Limb (tissue), 2 donors: ENCODE measurements around the gene RIC1.
"Not testable (repeated sequence)": the region's sequence is repeated elsewhere in the genome, so short reads cannot be mapped to it uniquely, and the experiment has no call there.

Experiments
- DNase-seq, 2 donors: peaks; one replicate each; pipeline ENCODE4 v3.0.0-alpha.2; 2016; ENCODE audit errors: extremely low spot score in 2 of 2

The RIC1 gene

DNA sequence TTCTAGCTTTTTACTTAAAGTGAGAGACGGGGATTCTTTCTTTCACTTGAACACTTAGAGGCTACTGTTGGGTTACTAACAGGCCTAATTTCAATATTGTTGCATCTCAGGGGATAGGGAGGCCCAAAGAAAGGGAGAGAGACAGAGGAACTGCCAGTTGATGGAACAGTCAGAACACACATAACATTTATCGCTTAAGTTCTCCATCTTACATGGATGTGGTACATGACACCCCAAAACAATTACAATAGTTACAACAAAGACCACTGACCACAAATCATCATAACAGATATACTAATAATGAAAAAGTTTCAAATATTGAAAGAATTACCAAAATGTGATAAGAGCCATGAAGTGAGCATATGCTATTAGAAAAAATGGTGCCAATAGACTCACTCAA, 4.3 kb upstream of the RIC1 start:
- no peak for DNase-seq

DNA sequence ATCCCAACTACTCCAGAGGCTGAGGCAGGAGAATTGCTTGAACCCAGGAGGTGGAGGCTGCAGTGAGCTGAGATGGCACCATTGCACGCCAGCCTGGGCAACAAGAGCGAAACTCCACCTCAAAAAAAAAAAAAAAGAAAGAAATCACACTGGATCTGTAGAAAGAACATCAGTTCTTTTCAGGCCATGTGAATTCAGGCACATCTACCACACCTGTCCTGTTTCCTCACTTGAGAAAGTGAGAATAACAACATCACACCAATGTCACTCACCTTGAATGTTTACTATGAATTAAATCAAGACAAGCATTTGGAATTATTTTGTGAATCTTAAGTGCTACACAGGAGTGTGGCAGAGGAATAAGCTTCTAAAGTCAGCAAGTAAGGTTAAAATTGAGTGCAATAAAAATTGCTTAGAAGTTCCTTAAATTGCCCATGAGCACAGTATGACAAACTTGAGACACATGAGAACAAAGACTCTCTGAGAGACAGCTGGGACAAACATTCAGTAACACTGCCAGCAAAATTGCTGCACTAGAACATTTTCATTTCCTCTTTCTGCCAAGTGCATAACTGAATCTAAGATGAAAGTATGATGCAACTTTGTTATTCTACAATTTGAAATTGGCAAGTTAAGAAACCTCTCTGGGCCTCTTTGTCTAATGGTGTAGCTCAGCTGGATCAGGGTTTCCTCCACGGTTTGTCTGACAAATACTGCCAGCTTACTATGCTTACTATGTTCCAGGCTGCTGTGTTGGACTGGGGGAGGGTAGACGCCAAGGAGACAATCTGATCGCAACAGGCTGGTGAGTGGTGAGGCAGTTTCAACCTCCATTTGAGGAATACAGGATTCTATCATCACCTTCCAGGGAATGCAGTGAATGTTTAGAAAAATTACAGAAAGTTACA, 1.9 kb upstream of the RIC1 start:
- peak in 1 of 2 donors; percentile 70 for DNase-seq

DNA sequence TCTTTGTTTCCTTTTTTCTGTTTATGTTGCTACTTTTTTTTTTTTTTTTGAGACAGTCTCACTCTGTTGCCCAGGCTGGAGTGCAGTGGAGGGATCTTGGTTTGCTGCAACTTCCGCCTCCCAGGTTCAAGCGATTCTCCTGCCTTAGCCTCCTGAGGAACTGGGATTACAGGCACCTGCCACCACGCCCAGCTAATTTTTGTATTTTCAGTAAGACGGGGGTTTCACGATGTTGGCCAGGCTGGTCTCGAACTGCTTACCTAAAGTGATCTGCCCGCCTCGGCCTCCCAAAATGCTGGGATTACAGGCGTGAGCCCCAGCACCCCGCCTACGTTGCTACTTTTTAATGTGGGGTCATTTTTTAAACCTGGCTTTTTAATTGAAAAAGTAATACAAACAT, 1.2 kb upstream of the RIC1 start:
- DNase-seq = not testable (repeated sequence)

DNA sequence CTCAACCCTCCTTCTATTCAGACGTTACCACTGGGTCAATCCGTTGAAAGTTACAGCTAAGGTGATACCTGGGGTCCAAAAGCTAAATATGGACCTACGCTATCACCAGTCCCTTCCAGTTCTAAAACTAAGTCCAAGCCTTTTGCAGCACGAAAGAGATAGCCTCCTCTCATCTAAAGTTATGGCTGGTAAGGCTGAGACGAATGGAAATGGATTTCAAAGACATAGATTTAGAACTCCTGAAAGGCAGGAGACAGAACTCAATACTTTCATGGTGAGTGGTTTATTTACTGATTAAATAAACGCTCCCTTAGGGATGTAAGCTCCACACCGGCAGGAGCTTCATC, 751 bp upstream of the RIC1 start:
- no peak for DNase-seq

- DNase-seq = peak in 1 of 2 donors; percentile 24
Measured at GRCh38 chr9:5629312-5630080, 589 bp downstream of the RIC1 start.

- DNase-seq = peak in 1 of 2 donors; percentile 51
Measured at GRCh38 chr9:5630081-5630507, 1.2 kb downstream of the RIC1 start.

DNA sequence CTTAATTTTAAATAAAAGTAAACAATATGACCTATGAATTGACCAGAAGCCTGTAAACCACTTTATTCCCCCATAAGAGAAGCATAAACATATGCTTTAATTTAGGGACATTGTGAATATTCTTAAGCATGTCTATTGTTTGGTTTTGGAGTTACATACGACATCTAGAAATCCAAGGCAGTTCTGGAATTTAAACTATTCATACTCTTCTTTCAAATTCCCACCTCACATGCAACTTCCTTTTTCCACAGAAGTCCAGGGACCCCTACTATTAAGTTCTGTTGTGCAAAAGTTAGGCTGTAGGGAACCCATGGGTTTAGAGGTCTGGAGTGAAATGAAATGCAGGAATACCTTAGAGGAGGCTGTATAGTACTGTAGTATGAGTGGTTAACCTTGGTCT, 2.1 kb downstream of the RIC1 start:
- DNase-seq = no peak

DNA sequence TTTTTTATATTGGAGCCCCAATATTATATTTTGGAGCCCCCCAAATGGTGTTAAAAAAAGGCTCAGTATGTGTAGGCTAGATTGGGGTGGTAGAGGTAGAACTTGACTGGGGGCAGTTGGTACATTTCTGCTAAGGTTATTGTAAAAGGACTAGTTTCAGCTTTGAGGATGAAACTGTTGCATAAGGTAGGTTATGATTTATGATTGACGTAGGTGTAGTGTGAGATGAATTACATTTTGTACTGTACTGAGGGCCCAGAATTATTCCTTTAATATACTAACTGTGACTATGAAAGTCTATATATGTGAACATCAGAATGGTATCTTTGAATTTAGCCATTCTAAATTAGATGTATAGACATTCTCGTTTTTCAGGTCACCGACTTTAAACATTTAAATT, 3.6 kb downstream of the RIC1 start:
- no peak for DNase-seq

GRCh38 chr9:5633243-5633642, 4.3 kb downstream of the RIC1 start:
- no peak for DNase-seq

GRCh38 chr9:5635390-5635789, 6.5 kb downstream of the RIC1 start:
- no peak for DNase-seq

DNA sequence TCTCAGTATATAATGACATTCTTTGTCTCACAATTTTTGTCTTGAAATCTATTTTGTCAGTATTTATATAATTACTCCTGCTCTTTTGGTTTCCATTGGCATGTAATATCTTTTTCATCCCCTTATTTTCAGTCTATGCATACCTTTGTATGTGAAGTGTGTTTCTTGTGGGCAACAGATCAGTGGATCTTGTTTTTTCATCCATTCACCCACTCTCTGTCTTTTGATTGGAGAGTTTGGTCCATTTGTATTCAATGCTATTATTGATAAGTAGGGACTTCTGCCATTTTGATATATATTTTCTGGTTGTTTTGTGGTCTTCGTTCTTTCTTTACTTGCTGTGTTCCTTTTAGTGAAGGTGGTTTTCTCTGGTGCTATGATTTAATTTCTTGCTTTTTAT, 10.9 kb downstream of the RIC1 start:
- DNase-seq = no peak

DNA sequence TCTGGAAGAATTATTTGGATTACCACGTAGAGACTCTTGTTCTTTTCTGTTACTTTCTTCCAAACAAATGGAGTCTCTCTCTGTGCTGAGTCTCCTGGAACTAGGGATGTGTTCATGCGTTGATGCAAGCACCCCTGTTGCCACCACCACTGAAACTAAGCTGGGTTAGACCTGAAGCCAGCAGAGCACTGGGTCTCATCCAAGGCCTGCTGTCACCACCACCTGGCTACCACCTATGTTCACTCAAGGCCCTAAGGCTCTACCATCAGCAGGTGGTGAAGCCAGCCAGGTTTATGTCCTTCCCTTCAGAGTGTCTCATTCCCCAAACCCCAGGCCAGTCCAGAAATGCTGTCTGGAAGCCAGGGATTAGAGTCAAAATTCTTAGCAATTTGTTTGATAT, 13.3 kb downstream of the RIC1 start:
- no peak for DNase-seq

DNA sequence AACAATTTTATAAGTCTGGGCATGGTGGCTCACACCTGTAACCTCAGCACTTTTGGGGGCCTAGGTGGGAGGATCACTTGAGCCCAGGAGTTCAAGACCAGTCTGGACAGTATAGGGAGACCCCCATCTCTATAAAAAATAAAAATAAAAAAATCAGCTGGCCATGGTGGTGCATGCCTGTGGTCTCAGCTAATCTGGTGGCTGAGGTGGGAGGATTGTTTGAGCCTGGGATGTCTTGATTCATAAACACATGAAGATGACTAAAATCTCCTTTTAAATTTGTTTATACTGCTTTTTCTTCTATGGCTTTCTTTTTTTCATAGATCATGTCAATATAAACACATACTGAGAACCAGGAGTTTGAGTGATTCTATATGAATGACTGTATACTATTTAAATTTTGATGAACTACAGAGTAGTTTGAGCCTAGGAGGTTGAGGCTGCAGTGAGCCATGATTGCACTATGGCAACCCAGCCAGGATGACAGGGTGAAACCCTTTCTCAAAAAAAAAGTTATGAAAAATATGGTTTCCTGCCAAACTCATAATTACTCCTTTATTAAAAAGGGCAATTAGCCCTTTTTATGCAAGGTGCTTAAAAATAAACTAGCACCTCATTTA, 14.2 kb downstream of the RIC1 start:
- no peak for DNase-seq

DNA sequence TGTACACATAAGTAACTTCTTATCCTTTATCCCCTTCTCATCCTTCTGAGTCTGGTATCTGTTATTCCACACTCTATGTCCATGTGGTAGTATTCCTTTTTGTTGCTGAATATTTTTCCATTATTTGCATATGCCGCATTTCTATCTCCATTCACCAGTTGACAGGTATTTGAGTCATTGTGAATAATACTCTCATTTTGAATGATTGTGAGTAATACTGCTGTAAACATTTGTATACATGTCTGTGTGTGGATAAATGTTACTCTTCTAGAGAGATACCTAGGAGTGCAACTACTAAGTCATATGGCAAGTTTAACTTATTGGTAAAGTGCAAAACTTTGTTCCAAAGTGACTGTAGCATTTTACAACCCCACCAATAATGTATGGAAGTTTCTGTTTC, 15.6 kb downstream of the RIC1 start:
- DNase-seq = no peak

DNA sequence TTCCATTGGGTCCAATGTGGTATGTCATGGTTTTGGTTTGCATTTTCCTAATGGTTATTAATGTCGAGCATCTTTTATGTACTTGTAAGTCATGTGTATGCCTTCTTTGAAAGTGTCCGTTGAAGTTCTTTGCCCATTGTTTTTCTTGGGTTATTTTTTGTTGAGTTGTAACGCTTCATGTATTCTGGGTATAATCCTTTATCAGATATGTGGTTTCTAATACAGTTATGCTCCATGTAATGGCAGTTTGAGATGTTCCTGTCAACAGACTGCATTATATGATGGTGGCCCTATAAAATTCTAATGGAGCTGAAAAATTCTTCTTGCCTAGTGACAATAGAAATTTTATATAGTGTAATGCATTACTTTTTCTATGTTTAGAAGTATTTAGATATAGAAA, 17.2 kb downstream of the RIC1 start:
- no peak for DNase-seq

DNA sequence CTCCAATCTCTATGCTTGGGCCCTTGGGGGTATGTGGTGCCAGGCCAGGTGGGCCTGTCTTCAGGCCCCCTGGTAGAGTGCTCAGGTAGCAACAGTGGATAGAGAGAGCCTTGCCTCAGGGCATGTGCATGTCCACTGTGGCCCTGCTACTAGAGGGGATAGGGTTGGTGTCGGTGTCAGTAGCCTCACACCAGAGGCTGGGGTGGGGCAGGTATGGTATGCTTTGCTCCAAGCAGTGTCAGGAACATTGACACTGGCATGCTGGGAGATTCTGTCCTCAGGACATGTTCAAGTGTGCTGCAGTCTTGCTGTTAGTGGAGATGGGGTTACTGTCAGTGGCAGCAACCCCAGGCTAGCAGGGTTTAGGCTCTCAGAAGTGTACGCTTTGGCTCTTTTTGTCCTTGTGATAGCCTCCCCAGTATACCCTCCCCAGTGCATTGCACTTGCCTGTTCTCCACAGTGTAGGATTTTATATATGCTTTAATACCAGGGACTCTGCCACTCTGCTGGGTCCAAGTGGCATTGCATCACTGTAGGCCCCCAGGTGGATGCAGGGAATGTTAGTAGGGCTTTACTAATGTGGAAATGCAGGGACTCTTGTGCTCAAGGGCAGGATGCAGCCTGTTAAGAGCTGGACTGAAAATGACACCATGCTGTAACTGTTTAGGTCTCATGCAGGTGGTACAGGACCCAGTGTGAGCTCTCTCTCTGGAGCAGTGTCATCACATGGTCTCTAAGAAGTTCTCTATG, 21.6 kb downstream of the RIC1 start:
- DNase-seq = no peak

GRCh38 chr9:5651246-5651645, 22.3 kb downstream of the RIC1 start:
- DNase-seq = no peak

- DNase-seq = no peak
Measured at GRCh38 chr9:5652821-5653220, 23.9 kb downstream of the RIC1 start.

DNA sequence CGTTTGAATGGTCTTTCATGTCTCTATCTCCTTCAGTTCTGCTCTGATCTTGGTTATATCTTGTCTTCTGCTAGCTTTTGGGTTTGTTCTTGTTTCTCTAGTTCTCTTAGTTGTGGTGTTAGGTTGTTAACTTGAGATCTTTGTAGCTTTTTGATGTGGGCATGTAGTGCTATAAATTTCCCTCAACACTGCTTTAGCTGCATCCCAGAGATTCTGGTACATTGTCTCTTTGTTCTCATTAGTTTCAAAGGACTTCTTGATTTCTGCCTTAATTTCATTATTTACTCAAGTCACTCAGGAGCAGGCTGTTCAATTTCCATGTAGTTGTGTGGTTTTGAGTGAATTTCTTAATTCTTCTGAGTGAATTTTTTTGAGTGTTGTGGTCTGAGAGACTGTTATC, 33.9 kb downstream of the RIC1 start:
- not testable (repeated sequence) for DNase-seq

DNA sequence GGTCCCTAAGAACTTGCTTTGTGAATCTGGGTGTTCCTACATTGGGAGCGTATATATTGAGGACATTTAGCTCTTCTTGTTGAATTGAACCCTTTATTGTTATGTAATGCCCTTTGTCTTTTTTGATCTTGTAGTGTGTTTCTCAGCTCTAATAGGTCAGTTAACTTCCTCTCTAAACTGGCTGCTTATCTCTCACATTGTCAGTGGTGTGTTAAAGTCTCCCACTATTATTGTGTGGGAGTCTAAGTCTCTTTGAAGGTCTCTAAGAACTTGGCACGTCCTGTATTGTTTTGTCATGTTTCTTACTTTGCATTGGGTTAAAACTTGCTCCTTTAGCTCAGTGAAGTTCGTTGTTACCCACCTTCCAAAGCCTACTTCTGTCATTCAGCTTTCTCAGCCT, 36.2 kb downstream of the RIC1 start:
- DNase-seq = no peak

GRCh38 chr9:5667391-5667790, 38.5 kb downstream of the RIC1 start:
- DNase-seq = no peak

DNA sequence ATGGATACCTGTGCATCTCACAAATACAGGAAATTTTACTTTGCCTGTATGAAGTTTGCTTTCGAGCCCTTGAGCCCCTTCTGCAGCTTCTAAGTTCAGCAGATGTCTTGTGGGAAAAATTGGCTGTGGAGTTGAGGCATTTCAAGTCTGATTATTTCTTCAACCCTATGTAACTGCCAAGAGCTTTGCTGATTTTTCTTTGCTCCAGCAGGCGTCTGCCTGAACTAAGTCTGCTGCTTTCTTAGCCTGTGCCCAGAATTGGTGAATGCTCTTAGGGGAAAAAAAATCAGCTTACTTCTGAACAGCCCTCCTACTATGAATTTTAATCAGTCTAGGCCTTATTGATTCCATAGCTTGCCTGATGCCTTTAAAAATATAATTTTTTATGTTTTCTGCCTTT, 41.2 kb downstream of the RIC1 start:
- no peak for DNase-seq
